DOHH2 (cell line): Measurements from ENCODE around the gene KRTCAP2.

Experiments used
- EZH2phosphoT487 ChIP-seq: fragments of 200-600 bp; sonication (generic); IDR thresholded peaks from 2 replicates; pipeline ENCODE4 v1.6.1; 2017; ENCODE audit warnings: borderline replicate concordance, mild to moderate bottlenecking, antibody characterized with exemption, low read length, moderate library complexity, mixed read lengths
- TF ChIP-seq, protein P1 (sequence below): fragments of 200-600 bp; sonication (generic); IDR thresholded peaks from one replicate; pipeline ENCODE4 v1.5.1; 2014; ENCODE audit warnings: antibody characterized with exemption, mild to moderate bottlenecking, low read depth, low read length; ENCODE audit not compliant: poor library complexity, severe bottlenecking

DNA sequence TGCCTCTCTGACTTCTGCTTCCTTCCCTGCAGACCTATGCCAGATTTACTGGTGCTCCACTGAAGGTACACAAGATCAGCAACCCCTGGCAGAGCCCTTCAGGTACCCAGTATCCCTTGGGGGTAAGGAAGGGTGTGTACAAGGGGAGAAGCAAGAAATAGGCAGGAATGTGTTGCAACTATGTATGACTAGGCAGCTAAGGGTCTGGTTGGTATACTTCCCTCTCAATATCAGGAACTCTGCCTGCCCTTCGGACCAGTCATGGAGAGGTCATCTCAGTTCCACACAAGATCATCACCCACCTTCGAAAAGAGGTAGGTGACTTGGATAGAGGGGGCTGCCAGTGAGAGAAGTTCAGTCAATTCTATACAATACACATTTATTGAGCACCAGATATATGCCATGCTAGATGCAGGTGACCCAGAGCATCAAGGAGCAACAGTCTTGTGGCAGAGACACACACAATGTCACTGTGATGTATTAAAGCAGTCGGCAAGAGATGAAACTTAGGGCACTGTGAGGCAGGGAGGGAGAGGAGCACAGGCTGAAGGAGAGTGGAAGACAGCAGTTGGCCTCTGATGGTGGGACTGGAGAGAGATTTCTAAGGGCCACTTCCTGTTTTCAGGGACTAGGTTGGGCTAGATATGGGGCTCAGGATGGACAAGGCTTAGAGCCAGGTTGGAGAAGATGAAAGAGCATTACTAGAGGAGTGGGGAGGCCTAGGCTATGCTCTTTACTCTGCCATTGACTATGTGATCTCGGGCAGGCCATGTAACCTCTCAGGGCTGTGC, 37.4 kb upstream of the KRTCAP2 start:
- TF ChIP-seq, protein P1, sequence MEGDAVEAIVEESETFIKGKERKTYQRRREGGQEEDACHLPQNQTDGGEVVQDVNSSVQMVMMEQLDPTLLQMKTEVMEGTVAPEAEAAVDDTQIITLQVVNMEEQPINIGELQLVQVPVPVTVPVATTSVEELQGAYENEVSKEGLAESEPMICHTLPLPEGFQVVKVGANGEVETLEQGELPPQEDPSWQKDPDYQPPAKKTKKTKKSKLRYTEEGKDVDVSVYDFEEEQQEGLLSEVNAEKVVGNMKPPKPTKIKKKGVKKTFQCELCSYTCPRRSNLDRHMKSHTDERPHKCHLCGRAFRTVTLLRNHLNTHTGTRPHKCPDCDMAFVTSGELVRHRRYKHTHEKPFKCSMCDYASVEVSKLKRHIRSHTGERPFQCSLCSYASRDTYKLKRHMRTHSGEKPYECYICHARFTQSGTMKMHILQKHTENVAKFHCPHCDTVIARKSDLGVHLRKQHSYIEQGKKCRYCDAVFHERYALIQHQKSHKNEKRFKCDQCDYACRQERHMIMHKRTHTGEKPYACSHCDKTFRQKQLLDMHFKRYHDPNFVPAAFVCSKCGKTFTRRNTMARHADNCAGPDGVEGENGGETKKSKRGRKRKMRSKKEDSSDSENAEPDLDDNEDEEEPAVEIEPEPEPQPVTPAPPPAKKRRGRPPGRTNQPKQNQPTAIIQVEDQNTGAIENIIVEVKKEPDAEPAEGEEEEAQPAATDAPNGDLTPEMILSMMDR = no peak
- no peak for TF ChIP-seq EZH2phosphoT487
